A549 (cell line): ENCODE data around the gene POC1A. TPM values are rescaled to one million over a fixed set of nuclear protein-coding genes. Genes with fewer than 3 reads are reported as not detected.

Experiments used
- ATAC-seq, 2 experiments: fragments of 200-7000 bp in 1 of 2; fragments of >200 bp in 1 of 2; cut with Nextera tagmentation in 1 of 2; cut with Tn5 transposase in 1 of 2; 3 replicates each; pipeline versions ENCODE4 v1.8.0 to v1.9.1; 2018 to 2020; ENCODE audit warnings: mild to moderate bottlenecking in 1 of 2, moderate library complexity in 1 of 2
- CTCF ChIA-PET: fragments of 300-600 bp; sonication (Branson Sonifier 250); formaldehyde crosslinking; extraction: SDS; loops from one replicate; lab custom pipeline; 2021; ENCODE audit warnings: antibody characterized with exemption, inconsistent platforms; lab: Yijun Ruan, JAX
- POLR2A ChIA-PET: fragments of 350-600 bp; formaldehyde crosslinking; extraction: SDS; loops from one replicate; lab custom pipeline; 2021; ENCODE audit warnings: antibody characterized with exemption, inconsistent platforms; lab: Yijun Ruan, JAX
- DNase-seq, 2 experiments: peaks; one replicate each; pipeline versions ENCODE4 v3.0.0 to v3.0.0-alpha.2; 2011 to 2016; ENCODE audit warnings: low read depth in 1 of 2, low spot score in 1 of 2
- FAIRE-seq: peaks from 2 replicates; lab custom pipeline; 2011; peaks lifted over from hg19 to GRCh38; lab: Jason Lieb, UNC
- H3K27ac ChIP-seq, 2 experiments: fragments of >200 bp; sonication (Bioruptor Twin); formaldehyde crosslinking; 3 replicates each; pipeline ENCODE4 v1.5.1; 2016 to 2017
- H3K4me1 ChIP-seq: fragments of >200 bp; sonication (Bioruptor Twin); formaldehyde crosslinking; 3 replicates; pipeline ENCODE4 v1.6.1; 2016
- H3K4me2 ChIP-seq: fragments of >200 bp; sonication (Bioruptor Twin); formaldehyde crosslinking; 3 replicates; pipeline ENCODE4 v1.6.1; 2016
- H3K4me3 ChIP-seq: fragments of >200 bp; sonication (Bioruptor Twin); formaldehyde crosslinking; 3 replicates; pipeline ENCODE4 v1.5.1; 2016
- H3K9me3 ChIP-seq: fragments of >200 bp; sonication (Bioruptor Twin); formaldehyde crosslinking; 3 replicates; pipeline ENCODE4 v1.6.1; 2016
- BHLHE40 ChIP-seq: IDR thresholded peaks from 2 replicates; pipeline ENCODE4 v1.6.1; 2012; ENCODE audit warnings: low read depth, low read length, inconsistent platforms
- CBX8 ChIP-seq: fragments of 200-600 bp; sonication (generic); IDR thresholded peaks from 2 replicates; pipeline ENCODE4 v1.6.1; 2016
- EHMT2 ChIP-seq: fragments of 200-600 bp; sonication (generic); IDR thresholded peaks from 2 replicates; pipeline ENCODE4 v1.6.1; 2016; ENCODE audit warnings: antibody characterized with exemption, low read depth, mild to moderate bottlenecking, moderate library complexity
- FOSL2 ChIP-seq, 2 experiments: fragments of 450-650 bp in 1 of 2; fragments of >200 bp in 1 of 2; sonication (Bioruptor Twin) in 1 of 2; formaldehyde crosslinking; IDR thresholded peaks; 2 replicates each; pipeline versions ENCODE4 v1.5.0 to v1.6.1; 2016 to 2020; ENCODE audit warnings: mild to moderate bottlenecking in 1 of 2, moderate library complexity in 1 of 2
- GATA3 ChIP-seq: IDR thresholded peaks from 2 replicates; pipeline ENCODE4 v1.6.1; 2012; ENCODE audit warnings: borderline replicate concordance
- NR3C1 ChIP-seq: fragments of >200 bp; sonication (Bioruptor Twin); formaldehyde crosslinking; IDR thresholded peaks from 3 replicates; pipeline ENCODE4 v1.6.1; 2017
- PBX3 ChIP-seq: IDR thresholded peaks from 2 replicates; pipeline ENCODE4 v1.6.1; 2012
- POLR2A ChIP-seq: IDR thresholded peaks from 2 replicates; pipeline ENCODE4 v1.6.1; 2012; ENCODE audit warnings: mild to moderate bottlenecking, low read length
- RAD21 ChIP-seq, 2 experiments: fragments of >200 bp in 1 of 2; sonication (Bioruptor Twin) in 1 of 2; formaldehyde crosslinking in 1 of 2; IDR thresholded peaks in 1 of 2; conservative IDR thresholded peaks in 1 of 2; 2 replicates in 1 of 2; 3 replicates in 1 of 2; pipeline ENCODE4 v1.6.1; 2012 to 2018; ENCODE audit warnings: inconsistent platforms in 1 of 2
- ZC3H11A ChIP-seq: fragments of 450-650 bp; IDR thresholded peaks from 2 replicates; pipeline ENCODE4 v1.6.1; 2014; ENCODE audit warnings: antibody characterized with exemption, mild to moderate bottlenecking
- WGBS: methylation state at CpG from one replicate; pipeline ENCODE4 v1.1.6; 2017; ENCODE audit errors: missing lambda C conversion rate; 5-methylcytosine and 5-hydroxymethylcytosine counted together
- polyA plus RNA-seq, 4 experiments: library from polyadenylated mRNA; depleted of rRNA in 3 of 4; stranded (reverse); fragments of >200 nt; fragmentation: RNase III in 1 of 4; extraction: RNeasy Plus Mini Kit Qiagen cat#74134 plus additional on column Dnase treatment in 1 of 4; gene quantifications; 2 replicates in 3 of 4; 3 replicates in 1 of 4; pipeline ENCODE4 v1.2.3, GENCODE V29; 2011 to 2017
- TF ChIP-seq, protein P1 (sequence below): fragments of >200 bp; sonication (Bioruptor Twin); formaldehyde crosslinking; IDR thresholded peaks from 3 replicates; pipeline ENCODE4 v1.6.1; 2016
- TF ChIP-seq, protein P2 (sequence below): fragments of 250-450 bp; sonication (Bioruptor Pico); IDR thresholded peaks from 2 replicates; pipeline ENCODE4 v1.5.0; 2021; ENCODE audit warnings: mild to moderate bottlenecking, moderate library complexity, borderline replicate concordance
- TF ChIP-seq, protein P3 (sequence below): IDR thresholded peaks from 2 replicates; pipeline ENCODE4 v1.6.1; 2012; ENCODE audit warnings: low read depth, borderline replicate concordance
- TF ChIP-seq, protein P4 (sequence below): fragments of 150-350 bp; IDR thresholded peaks from 2 replicates; pipeline ENCODE4 v1.6.1; 2014; ENCODE audit warnings: low read depth, mild to moderate bottlenecking, low read length

POC1A gene
- polyA plus RNA-seq, 2 of the 4 experiments (the other 2 are of a cell fraction) = 9.4 to 14.1 TPM

DNA sequence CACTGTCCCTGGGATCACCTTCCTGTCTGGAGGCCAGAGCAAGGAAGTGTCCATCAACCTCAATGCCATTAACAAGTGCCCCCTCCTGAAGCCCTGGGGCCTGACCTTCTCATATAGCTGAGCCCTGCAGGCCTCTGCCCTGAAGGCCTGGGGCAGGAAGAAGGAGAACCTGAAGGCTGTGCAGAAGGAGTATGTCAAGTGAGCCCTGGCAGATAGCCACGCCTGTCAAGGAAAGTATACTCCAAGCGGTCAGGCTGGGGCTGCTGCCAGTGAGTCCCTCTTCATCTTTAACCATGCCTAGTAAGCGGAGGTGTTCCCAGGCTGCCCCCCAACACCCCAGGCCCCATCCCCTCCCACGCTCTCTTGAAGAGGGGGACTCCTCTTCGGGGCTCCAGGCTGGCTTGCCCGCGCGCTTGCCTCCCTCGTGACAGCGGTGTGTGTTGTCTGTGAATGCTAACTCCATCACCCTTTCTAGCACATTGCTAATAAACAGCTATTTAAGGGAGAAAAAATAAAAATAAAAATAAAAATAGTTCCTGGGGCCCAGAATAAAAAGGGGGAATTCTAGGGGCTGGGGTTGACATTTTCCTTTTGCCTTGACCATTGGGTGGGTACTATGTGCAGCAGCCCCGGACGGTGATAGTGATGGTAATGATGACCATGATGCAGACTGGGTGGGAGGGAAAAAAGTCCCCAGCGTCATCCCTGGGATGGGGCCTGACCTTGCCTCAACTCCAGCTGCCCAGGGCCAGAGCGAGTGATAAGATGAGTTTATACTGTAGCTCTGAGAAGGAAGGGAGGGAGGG, 40.5 kb upstream of the POC1A start:
- ATAC-seq = no peak
- H3K27ac ChIP-seq = no peak overlapping the region
- POLR2A ChIA-PET = interaction anchor here (0.6 kb wide), 1 partner anchor 210 kb away, joined by 3 read pairs; no protein-coding TSS in a partner anchor
- no peak for FAIRE-seq
- 94% methylated on average over 10 of the region's 14 CpGs for WGBS
- H3K4me1 ChIP-seq = peaks cover 31% of the 10 kb centered on the region
- H3K9me3 ChIP-seq = no peaks in the 10 kb centered on the region
- no peak overlapping the region for H3K4me3 ChIP-seq
- TF ChIP-seq, protein P1, sequence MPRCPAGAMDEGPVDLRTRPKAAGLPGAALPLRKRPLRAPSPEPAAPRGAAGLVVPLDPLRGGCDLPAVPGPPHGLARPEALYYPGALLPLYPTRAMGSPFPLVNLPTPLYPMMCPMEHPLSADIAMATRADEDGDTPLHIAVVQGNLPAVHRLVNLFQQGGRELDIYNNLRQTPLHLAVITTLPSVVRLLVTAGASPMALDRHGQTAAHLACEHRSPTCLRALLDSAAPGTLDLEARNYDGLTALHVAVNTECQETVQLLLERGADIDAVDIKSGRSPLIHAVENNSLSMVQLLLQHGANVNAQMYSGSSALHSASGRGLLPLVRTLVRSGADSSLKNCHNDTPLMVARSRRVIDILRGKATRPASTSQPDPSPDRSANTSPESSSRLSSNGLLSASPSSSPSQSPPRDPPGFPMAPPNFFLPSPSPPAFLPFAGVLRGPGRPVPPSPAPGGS = no peak
- no peak for TF ChIP-seq PBX3
- TF ChIP-seq, protein P2, sequence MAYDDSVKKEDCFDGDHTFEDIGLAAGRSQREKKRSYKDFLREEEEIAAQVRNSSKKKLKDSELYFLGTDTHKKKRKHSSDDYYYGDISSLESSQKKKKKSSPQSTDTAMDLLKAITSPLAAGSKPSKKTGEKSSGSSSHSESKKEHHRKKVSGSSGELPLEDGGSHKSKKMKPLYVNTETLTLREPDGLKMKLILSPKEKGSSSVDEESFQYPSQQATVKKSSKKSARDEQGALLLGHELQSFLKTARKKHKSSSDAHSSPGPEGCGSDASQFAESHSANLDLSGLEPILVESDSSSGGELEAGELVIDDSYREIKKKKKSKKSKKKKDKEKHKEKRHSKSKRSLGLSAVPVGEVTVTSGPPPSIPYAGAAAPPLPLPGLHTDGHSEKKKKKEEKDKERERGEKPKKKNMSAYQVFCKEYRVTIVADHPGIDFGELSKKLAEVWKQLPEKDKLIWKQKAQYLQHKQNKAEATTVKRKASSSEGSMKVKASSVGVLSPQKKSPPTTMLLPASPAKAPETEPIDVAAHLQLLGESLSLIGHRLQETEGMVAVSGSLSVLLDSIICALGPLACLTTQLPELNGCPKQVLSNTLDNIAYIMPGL (CRISPR knock-in tag) = no peak
- TF ChIP-seq, protein P3, sequence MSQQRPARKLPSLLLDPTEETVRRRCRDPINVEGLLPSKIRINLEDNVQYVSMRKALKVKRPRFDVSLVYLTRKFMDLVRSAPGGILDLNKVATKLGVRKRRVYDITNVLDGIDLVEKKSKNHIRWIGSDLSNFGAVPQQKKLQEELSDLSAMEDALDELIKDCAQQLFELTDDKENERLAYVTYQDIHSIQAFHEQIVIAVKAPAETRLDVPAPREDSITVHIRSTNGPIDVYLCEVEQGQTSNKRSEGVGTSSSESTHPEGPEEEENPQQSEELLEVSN = no peak
- TF ChIP-seq BHLHE40 = no peak
- TF ChIP-seq POLR2A = no peak
- no peak for TF ChIP-seq FOSL2 (IDR thresholded peaks at IDR 0.05)
- no peak for TF ChIP-seq FOSL2 (CRISPR knock-in tag; IDR thresholded peaks at IDR 0.05)
- TF ChIP-seq NR3C1 = no peak
- TF ChIP-seq CBX8 = no peak
- TF ChIP-seq, protein P4, sequence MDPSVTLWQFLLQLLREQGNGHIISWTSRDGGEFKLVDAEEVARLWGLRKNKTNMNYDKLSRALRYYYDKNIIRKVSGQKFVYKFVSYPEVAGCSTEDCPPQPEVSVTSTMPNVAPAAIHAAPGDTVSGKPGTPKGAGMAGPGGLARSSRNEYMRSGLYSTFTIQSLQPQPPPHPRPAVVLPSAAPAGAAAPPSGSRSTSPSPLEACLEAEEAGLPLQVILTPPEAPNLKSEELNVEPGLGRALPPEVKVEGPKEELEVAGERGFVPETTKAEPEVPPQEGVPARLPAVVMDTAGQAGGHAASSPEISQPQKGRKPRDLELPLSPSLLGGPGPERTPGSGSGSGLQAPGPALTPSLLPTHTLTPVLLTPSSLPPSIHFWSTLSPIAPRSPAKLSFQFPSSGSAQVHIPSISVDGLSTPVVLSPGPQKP = no peak
- no peak overlapping the region for H3K4me2 ChIP-seq
- no peak for DNase-seq
- CTCF ChIA-PET = interaction anchor here (4.5 kb wide), 1 partner anchor 26 kb away, joined by 24 read pairs; no protein-coding TSS in a partner anchor

- no peak overlapping the region for H3K4me3 ChIP-seq
- ChIA-PET CTCF (interaction anchor here (0.6 to 4.5 kb wide), 2 partner anchors 27 to 146 kb away, joined by 3 to 24 read pairs; no protein-coding TSS in a partner anchor), POLR2A (interaction anchor here (1.0 kb wide), 1 partner anchor 38 kb away, joined by 3 read pairs; the partner anchor contains the start of gene POC1A)
- H3K4me1 ChIP-seq = peaks cover 24% of the 10 kb centered on the region
- no peaks in the 10 kb centered on the region for H3K9me3 ChIP-seq
- H3K27ac ChIP-seq = 0 out of 6 replicates have a peak overlapping the region, but pooled peaks of 1 of the 2 experiments have one; percentile 37
- no peak for TF ChIP-seq FOSL2 (IDR thresholded peaks at IDR 0.05)
- peak; percentile 61; the same call in 1 of the 2 replicates for TF ChIP-seq FOSL2 (CRISPR knock-in tag; IDR thresholded peaks at IDR 0.05)
- TF ChIP-seq GATA3 = no peak
- DNase-seq (peak; percentile 40 to 43), FAIRE-seq (no peak), ATAC-seq (peak; percentile 29 to 50; a peak in 3 of 6 replicates)
- H3K4me2 ChIP-seq = peak overlapping the region; percentile 5; the same call in 2 of the 3 replicates
- WGBS = 75% methylated on average over 11 of the region's 18 CpGs
These were observed 38.8 kb upstream of the POC1A start for GRCh38 chr3:52193065-52193464.

DNA sequence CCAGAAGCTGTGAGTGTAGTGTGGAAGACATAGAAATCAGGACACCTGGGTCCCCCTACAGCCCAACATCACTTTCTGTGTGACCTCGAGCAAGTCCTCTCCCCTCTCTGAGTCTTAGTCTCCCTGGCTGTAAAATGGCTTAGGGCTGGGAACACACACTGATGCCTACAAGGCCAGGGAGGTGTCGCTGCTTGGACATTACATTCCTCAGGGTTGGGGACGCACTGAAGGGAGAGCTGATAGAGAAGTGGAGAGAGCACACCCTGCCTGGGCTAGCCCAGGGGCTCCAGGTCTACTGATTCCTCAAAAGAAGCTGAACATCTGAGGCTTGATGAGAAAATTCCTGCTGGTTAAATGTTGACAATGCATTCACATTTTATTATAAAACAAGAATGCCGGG, 37.4 kb upstream of the POC1A start:
- Histone ChIP-seq H3K4me3 (no peak overlapping the region), H3K27ac (no peak overlapping the region)
- CTCF ChIA-PET = interaction anchor here (4.5 kb wide), 1 partner anchor 29 kb away, joined by 24 read pairs; no protein-coding TSS in a partner anchor
- 78% methylated on average over 4 of the region's 4 CpGs for WGBS
- TF ChIP-seq RAD21 (conservative IDR thresholded peaks at IDR 0.05 in 1 of 2, IDR thresholded peaks at IDR 0.05 in 1 of 2) (no peak), EHMT2 (no peak), ZC3H11A (no peak)
- TF ChIP-seq, all 56 proteins: peak for 0
- ATAC-seq = no peak
- Histone ChIP-seq H3K9me3 (no peaks in the 10 kb centered on the region), H3K4me1 (peaks cover 13% of the 10 kb centered on the region), H3K4me2 (no peak overlapping the region)
- DNase-seq = no peak
- FAIRE-seq = no peak
- POLR2A ChIA-PET = no interaction called here
